Progenitor cell of endocrine pancreas (in vitro differentiated cells): ENCODE measurements around the gene PLB1. TPM values are rescaled to one million over a fixed set of nuclear protein-coding genes. Genes with fewer than 3 reads are reported as not detected.
A peak's percentile ranks its signal among the peaks of the same experiment; 100 is the strongest.

Experiments used
- DNase-seq: peaks from one replicate; pipeline ENCODE4 v3.0.0; 2021; ENCODE audit warnings: low spot score; ENCODE audit not compliant: unreplicated experiment
- H3K27ac Mint-ChIP-seq: 2 replicates; pipeline ENCODE4 v1.8.0; 2021; ENCODE audit warnings: mild to moderate bottlenecking, moderate library complexity, mixed read lengths
- H3K27me3 Mint-ChIP-seq: 2 replicates; pipeline ENCODE4 v1.8.0; 2021; ENCODE audit warnings: mixed read lengths
- H3K36me3 Mint-ChIP-seq: 2 replicates; pipeline ENCODE4 v1.8.0; 2022; ENCODE audit warnings: mixed read lengths; ENCODE audit not compliant: insufficient read depth
- H3K4me1 Mint-ChIP-seq: 2 replicates; pipeline ENCODE4 v1.8.0; 2021; ENCODE audit warnings: low read depth, mixed read lengths
- H3K4me3 Mint-ChIP-seq: 2 replicates; pipeline ENCODE4 v1.8.0; 2021; ENCODE audit warnings: low read depth, mild to moderate bottlenecking, moderate library complexity, mixed read lengths
- H3K9me3 Mint-ChIP-seq: 2 replicates; pipeline ENCODE4 v1.8.0; 2021; ENCODE audit warnings: low read depth, mixed read lengths
- CTCF ChIP-seq: fragments of 200-600 bp; sonication (generic); IDR thresholded peaks from one replicate; pipeline ENCODE4 v1.5.0; 2021; ENCODE audit warnings: antibody characterized with exemption, mild to moderate bottlenecking; ENCODE audit not compliant: unreplicated experiment
- total RNA-seq: library from RNA; stranded (reverse); gene quantifications from 2 replicates; pipeline ENCODE4 v1.2.1, GENCODE V29; 2021

Gene PLB1
- total RNA-seq, 1 donor from 2014 or later, result 0.65 TPM

GRCh38 chr2:28687640-28688385 is 192.0 kb downstream of the PLB1 start:
- no peak overlapping the region for H3K27ac Mint-ChIP-seq
- H3K27me3 Mint-ChIP-seq, result no peaks in the 10 kb centered on the region
- no peaks in the 10 kb centered on the region for H3K9me3 Mint-ChIP-seq
- TF ChIP-seq CTCF, result no peak
- no peak overlapping the region for H3K4me3 Mint-ChIP-seq
- H3K36me3 Mint-ChIP-seq, result no peaks in the 10 kb centered on the region
- H3K4me1 Mint-ChIP-seq, result peaks cover 27% of the 10 kb centered on the region
- DNase-seq, result no peak

- Mint-ChIP-seq H3K9me3 (no peaks in the 10 kb centered on the region), H3K27me3 (no peaks in the 10 kb centered on the region), H3K36me3 (no peaks in the 10 kb centered on the region), H3K4me3 (no peak overlapping the region), H3K4me1 (peaks cover 19% of the 10 kb centered on the region), H3K27ac (peak overlapping the region; percentile 13)
- no peak for TF ChIP-seq CTCF
- no peak for DNase-seq
Measured at GRCh38 chr2:28688818-28689217, 193.0 kb downstream of the PLB1 start.

GRCh38 chr2:28689771-28690170 is 193.9 kb downstream of the PLB1 start:
- Mint-ChIP-seq H3K9me3 (no peaks in the 10 kb centered on the region), H3K27ac (no peak overlapping the region), H3K36me3 (no peaks in the 10 kb centered on the region), H3K27me3 (no peaks in the 10 kb centered on the region), H3K4me3 (no peak overlapping the region), H3K4me1 (peaks cover 13% of the 10 kb centered on the region)
- no peak for TF ChIP-seq CTCF
- no peak for DNase-seq

- Mint-ChIP-seq H3K9me3 (no peaks in the 10 kb centered on the region), H3K27ac (no peak overlapping the region), H3K27me3 (no peaks in the 10 kb centered on the region), H3K4me3 (no peak overlapping the region), H3K4me1 (peaks cover 25% of the 10 kb centered on the region), H3K36me3 (no peaks in the 10 kb centered on the region)
- no peak for DNase-seq
- TF ChIP-seq CTCF, result no peak
Measured at GRCh38 chr2:28692411-28692810, 196.6 kb downstream of the PLB1 start.

GRCh38 chr2:28693223-28693622 is 197.4 kb downstream of the PLB1 start:
- Mint-ChIP-seq H3K4me1 (peaks cover 25% of the 10 kb centered on the region), H3K9me3 (no peaks in the 10 kb centered on the region), H3K27ac (no peak overlapping the region), H3K27me3 (no peaks in the 10 kb centered on the region), H3K4me3 (no peak overlapping the region), H3K36me3 (no peaks in the 10 kb centered on the region)
- no peak for DNase-seq
- no peak for TF ChIP-seq CTCF

Other genes starting within 250 kb of the PLB1 start
- gene FOSL2, start 103.2 kb upstream of the PLB1 start, total RNA-seq, result 38.4 and 42.5 TPM in 2 replicates